Frontal cortex (tissue), 4 donors: ENCODE data around the gene GCAT. TPM values are rescaled to one million over a fixed set of nuclear protein-coding genes. Genes with fewer than 3 reads are reported as not detected.
A peak's percentile ranks its signal among the peaks of the same experiment; 100 is the strongest.

Source experiments
- DNase-seq, 2 donors: peaks; one replicate each; pipeline ENCODE4 v3.0.0; 2012; ENCODE audit warnings: low spot score in 2 of 2
- FAIRE-seq: peaks from 2 replicates; lab custom pipeline; 2012; peaks lifted over from hg19 to GRCh38; lab: Jason Lieb, UNC
- total RNA-seq: library from RNA; depleted of rRNA; stranded (reverse); fragments of >200 nt; gene quantifications from one replicate; pipeline ENCODE4 v1.2.3, GENCODE V29; 2014
- donor health status: control.
- donor health status: control.
- donor health status: control.

Gene GCAT
- total RNA-seq, 1 donor from 2014 or later = 8.6 TPM

DNA sequence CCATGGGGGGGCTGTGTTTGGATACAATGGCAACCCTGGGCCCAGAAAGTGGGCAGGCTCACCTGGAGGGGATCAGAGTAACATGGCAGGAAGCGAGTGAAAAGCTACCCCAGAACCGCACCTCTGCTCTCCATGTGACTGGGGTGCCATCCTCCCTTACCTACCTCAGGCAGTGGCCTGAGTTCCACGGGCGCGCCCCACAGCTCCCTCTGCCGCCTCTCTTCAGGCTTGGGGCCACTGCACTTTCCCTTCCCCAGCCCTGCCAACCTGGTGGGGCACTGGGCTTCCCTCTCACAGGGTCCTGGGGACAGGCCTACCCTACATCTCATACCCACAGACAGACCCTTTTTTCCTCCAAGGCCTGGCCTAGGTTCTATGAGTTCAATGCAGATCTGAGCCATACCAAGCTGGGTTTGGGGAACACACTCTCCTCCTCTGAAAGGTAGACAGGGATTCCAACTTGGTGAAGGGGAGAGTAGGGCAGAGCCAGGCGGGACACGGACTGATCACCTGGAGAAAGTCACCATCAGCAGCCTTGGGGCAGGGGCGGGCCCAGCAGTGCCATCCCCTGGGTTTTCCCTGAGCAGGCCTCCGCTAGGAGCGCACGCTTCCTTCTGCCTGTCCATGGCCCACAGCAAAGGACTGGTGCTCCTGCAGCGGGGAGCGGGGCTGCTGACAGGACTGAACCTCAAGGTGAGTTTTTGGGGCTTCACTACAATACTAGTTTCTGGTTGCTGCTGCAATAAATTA lies 22.5 kb downstream of the GCAT start:
- DNase-seq (no peak), FAIRE-seq (no peak)

DNA sequence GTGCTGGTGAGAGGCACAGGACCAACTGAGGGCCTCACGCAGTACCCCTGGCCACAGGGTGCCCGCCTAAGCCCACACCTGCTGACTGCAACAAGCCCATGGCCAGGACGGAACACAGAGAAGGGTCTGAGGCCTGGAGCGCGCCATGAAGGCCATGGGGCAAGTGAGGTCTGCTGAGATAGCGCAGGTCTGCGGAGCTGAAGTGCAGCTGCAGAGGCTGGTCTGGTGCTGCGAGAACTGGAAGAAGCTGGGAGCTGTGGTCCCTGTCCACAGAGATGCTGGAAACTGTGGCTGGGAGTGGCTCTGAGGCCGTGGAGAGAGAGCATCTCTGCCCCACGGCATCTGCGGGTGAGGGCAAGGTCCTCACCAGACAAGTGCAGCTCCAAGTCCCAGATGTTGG lies 23.7 kb downstream of the GCAT start:
- FAIRE-seq = no peak

DNA sequence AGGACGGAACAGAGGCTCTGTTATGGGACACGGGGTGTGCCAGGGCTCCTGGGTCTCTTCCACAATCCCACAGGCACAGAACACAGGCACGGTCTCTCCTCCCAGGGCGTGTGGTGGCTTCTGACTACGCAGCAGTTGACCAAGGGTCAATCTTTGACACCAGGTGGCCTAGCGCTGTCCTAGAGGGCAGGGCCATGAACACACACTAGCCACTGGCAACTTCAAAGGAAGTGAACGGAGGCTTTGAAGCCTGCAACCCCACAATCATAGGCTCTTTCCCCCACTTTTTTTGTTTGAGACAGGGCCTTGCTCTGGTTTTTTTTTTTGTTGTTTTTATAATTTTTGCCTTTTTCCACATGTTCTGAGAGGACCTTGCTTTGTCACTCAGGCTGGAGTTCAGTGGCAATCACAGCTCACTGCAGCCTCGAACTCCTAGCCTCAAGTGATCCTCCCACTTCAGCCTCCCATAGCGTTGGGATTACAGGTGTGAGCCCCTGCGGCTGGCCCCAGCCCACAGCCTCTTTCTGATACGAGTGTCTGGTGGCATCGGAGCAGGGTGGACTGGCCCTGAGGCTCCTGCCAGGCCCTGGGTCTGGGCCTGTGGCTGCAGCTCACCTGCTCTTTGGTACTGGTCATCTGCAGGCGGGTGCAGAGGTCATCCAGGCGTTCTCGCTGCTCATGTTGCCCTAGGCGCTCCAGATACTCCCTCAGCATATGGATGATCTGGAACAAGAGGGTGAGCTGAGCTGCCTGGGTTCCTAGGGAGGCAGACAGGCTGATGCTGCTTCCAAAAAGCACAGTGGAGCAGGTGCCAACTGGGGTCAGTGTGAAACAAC lies 24.5 kb downstream of the GCAT start:
- DNase-seq (no peak), FAIRE-seq (no peak)

More for the DNA sequence above, 23.7 kb downstream of the GCAT start:
- DNase-seq = no peak

DNA sequence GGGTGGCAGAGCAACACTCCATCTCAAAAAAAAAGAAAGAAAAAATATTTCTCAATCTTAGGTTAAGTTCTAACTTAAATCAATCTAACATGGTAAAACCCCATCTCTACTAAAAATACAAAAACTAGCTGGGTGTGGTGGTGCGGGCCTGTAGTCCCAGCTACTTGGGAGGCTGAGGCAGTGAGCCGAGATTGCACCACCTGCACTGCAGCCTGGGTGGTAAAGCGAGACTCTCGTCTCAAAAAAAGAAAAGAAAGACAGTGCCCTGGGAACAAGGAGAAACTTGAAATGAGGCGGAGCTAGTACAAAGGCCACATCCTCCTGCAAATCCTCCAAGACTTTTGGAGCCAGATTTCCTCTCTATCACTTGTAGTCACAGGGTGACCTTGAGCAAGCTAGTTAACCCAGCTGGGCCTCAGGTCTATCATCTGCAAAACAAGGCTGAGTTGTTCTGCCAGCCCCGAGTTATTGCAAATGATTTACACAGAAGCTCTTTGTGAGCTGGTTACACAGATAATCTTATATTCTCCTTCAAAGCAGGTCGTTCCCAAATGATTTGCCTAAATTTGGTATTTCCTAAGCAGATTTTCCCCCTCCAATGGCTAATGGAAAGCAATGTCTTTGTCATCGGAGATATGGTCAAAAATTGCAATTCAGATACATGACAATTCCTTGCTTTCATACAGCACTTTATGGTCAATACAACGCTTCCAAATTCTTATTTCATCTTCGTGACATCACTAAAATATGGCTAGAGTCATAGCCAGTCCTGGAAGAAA lies 34.5 kb downstream of the GCAT start:
- DNase-seq (no peak), FAIRE-seq (no peak)

DNA sequence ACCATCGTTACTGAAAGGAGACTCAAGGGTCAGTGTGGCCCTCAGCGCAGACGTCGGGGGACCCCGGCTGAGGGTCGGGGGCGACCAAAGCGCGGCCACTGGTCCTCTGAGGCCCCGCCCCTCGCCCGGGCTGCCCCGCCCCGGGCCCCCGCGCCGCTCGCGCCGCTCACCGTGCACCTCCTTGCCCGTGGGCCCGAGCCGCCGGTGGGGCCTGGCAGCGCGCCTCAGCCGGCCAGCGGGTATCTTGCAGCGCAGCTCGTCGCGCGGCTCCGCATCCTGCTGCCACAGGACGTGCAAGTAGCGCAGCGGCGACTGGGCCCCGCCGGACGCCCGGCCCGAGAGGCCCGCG lies 36.0 kb downstream of the GCAT start:
- FAIRE-seq (no peak), DNase-seq (peak in 1 of 2 donors; percentile 51)

DNA sequence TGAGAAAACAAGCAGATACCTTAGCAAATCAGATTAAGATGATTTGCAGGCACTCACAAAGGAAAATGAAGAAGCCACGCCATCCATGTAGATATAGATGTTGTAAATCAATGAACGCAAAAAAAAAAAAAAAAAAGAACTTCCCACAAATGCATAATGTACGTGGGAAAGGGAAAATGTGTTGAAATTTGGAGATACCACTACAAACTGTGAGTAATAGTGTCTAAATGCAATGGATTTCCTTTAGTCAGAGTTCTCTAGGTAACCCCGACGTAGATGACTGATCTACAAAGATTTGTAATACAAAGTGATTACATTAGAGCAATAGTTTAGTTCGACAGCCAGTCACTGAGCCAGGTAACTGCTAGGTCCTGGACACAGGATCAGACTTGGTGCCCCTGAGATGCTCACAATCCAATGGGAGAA lies 37.2 kb downstream of the GCAT start:
- DNase-seq = no peak
- FAIRE-seq = no peak

DNA sequence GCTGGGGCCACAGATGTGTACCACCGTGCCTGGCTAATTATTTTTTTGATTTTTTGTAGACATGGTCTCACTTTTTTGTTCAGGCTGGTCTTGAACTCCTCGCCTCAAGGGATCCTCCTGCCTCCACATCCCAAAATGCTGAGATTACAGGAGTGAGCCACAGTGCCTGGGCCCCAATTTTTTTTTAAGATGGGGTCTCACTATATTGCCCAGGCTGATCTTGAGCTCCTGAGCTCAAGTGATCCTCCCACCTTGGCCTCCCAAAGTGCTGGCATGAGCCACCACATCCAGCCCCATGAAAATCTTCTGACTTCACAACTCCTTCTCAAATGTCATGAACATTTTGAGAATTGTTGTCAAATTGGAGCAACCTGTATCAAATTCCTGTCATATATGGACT lies 38.7 kb downstream of the GCAT start:
- DNase-seq (no peak), FAIRE-seq (no peak)

DNA sequence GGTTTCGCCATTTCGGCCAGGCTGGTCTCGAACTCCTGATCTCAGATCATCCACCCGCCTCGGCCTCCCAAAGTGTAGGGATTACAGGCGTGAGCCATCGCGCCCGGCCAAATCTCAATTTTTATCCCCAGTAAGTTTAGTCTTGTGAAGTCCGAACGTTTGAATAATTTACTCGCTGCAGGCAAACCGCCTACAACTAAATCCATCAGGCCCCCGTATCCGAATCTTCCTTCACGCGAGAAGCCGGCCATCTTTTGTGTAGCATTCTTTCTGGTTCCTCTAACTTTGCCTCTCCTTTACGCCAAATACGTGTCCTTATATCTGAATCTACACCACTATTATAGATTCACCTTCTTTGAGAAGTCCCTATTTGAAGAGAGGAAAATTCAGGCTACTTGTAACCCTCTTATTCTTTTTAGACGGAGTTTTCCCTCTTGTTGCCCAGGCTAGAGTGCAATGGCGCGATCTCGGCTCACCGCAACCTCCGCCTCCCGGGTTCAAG lies 40.9 kb downstream of the GCAT start:
- FAIRE-seq = no peak
- no peak for DNase-seq

DNA sequence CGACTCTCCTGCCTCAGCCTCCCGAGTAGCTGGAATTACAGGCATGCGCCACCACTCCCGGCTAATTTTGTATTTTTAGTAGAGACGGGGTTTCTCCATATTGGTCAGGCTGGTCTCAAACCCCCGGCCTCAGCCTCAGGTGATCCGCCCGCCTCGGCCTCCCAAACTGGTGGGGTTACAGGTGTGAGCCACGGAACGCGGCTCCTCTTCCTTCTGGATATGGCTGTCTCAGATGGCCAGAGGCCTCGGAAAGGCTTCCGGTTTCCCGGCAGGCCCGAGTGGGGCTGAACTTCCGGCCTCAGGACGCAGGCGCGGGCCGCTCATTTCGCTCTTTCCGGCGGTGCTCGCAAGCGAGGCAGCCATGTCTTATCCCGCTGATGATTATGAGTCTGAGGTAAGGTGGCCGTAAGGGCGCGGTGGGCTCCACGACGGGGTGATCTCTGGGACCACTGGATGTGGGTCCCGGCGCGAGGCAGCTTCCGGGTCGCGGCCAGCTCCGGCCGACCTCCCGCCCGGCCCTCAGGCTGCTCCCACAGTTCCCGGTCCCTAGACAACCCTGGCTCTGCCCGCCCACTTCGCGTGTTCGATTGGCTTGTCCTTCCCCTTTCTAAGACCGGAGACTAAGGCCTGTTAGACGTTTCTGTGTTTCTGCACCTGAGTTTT lies 41.5 kb downstream of the GCAT start, which contains the start of gene EIF3L:
Gene EIF3L, plus strand, starts transcription at position 331 of the 663 bp plus-strand sequence. Its CDS starts 31 bp downstream, at position 362.
- DNase-seq (peak; percentile 90 to 94), FAIRE-seq (no peak)

DNA sequence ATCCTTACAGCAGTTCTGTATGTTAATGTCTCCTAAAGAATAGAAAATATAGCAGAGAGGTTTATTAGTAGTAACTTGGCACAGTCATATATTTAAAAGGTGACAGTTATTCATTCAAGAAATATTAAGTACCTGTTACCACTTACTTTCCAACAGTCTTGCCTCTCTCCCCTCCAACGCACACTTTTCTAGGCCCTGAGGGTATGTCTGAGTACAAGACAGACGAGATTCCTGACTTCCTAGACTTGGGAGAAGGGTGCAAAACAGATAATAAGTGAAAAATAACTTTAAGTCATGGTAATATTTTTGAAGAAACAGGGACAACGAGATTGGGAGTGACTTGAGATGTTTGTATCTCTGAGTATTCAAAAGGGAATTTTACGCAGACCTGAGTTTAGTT lies 43.1 kb downstream of the GCAT start:
- FAIRE-seq (no peak), DNase-seq (no peak)

DNA sequence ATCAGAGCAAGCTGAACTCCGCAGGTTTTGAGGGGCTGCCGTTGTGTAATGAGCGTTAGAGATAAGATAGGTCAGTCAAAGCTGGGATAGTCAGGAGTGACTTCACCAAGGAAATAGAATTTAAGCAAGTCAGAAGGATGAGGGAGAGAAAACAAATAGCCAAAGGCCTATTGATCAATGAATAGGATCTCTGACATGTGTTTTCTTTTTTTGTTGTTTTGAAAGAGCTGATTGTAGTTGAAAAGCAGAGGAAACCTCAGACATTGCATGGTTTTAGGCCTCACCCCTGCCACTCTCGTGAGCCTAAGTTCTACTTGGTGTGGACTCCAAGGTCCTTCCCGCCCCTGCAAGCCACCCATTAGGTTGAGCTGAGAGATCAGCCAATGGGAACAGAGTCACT lies 44.7 kb downstream of the GCAT start:
- FAIRE-seq = no peak
- DNase-seq = no peak

DNA sequence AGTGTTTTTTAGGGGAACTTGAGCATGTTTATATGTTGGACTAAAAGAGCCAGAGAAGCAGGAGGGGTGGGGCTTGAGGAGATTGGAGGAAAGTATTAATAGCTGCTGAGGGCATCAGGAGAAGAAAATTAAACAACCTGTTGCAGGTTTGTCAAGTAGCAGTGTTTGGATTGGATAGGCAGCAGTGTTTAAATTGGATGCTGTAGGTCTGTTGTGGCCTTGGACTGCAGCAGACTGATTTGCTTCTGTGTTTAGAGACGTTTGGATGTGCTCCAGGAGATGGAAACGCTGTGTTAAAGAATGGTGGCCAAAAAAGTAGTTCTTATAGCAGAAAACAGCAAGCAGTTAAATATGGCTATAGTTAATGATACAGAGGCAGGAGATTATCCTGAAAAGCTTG lies 47.2 kb downstream of the GCAT start:
- no peak for FAIRE-seq
- no peak for DNase-seq

DNA sequence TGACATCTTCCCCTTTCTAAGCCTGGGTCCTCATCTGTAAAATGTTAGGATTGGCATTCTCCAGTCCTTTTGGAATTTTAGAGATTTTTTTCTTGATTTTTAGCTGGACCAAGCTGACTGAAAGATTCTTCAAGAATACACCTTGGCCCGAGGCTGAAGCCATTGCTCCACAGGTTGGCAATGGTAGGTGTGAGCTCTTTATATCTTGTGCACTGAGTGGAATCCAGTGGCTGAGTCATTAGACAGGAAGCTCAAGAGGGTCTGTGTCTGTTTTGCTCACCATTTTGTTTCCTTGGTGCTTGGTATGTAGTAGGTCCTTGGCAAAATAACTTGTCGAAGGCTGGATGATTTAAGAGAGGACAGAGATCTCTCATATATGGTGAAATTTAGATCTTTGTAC lies 47.7 kb downstream of the GCAT start:
- no peak for DNase-seq
- no peak for FAIRE-seq

DNA sequence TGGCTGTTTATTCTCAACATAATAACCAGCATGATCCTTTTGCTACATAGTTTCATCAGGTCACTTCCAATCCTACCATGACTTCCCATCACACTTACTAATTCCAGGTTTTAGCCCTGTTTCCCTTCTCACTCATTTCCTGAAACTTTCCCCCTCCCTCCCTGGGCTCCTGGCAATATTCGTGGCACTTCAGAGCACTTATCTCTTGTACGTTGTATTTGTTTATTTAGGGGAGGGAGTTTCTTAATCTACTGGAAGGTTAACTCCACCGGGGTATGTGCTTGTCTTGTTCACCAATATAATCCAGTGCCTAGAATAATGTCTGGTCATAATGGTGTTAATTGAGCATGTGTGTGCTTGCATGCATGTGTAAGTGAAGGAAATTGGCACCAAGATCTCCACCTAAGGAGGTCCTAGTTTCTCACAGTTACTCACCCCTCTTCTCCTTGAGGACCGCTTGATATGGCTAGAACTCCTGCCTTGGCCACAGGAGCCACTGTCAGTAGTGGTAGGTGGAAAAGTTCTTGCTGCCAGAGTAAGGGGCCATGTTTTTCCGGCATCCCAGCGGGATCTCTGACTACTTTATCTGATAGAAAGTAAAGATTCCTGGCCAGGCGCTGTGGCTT lies 53.2 kb downstream of the GCAT start:
- FAIRE-seq (no peak), DNase-seq (no peak)

DNA sequence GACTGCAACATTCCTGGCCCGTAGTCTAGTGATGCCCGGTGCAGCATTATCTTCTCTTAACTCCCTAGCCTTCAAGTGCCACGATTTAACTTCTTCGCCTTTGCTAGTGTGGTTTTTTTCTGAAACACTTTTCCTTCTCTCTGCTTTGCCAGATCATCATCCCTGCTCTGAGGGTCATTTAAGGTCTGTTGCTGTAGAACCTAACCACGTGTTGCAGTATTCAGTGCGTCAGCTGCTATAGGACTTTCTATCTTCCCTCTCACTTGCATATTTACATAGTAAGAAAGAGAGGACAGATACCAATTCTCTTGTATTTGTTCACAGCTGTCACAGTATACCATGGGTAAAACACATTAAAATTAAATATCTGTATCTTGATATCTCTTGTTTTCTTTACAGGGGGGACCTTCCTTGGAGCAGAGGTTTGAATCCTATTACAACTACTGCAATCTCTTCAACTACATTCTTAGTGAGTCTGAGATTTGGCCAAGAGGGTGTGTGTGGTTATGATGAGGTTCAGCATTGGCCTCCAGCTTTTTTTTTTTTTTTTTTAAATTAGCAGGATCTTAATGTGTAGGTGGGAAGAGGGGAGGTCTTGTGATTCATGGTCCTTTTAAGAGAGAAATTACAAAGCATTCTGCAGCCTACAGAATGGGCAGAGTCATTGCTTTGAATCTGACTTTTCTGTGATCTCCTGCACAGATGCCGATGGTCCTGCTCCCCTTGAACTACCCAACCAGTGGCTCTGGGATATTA lies 55.0 kb downstream of the GCAT start:
- FAIRE-seq (no peak), DNase-seq (no peak)

DNA sequence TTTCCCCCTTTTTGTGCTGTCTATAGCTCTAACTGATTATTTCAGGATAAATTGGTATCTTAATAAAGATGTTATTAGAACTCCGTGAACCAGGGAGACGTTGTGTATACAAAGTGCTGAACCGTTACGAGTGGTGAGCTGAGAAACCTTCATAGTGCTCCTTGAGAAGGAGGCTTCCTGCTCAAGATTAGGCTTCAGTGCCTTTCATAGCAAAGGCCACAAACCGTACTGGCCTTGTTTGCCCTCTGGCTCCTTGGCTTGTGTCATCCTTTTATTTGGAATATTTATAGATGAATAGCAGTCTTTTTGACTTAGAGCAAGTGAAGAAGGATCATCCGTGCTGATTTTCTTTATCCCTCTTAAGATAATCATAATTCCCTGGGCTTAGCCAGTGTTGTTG lies 57.8 kb downstream of the GCAT start:
- no peak for DNase-seq
- FAIRE-seq = no peak
